ENCODE measurements around the gene USF1.

DNA sequence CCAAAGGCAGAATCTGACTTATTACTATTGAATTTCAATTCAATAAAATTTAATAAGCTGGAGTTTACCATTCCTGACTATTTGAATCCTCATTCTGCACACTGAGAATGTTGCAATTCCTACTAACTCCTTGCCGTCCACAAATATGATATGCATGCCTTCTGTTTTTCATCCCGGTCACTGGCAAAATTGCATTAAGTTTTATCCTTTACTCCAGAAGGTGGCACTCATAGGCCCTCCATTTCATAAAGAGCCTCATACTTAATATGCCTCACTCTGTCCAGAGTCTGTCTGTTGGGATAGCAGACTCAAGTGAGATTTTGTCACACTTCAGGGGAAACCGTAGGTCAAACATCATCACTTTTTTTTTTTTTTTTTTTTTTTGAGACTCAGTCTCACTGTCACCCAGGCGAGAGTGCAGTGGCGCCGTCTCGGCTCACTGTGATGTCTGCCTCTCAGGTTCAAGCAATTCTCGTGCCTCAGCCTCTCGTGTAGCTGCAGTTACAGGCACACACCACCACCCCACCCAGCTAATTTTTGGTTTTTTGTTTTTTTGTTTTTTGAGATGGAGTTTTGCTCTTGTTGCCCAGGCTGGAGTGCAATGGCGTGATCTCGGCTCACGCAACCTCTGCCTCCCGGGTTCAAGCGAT, 52.1 kb downstream of the USF1 start:
- TF ChIP-seq, protein P1, sequence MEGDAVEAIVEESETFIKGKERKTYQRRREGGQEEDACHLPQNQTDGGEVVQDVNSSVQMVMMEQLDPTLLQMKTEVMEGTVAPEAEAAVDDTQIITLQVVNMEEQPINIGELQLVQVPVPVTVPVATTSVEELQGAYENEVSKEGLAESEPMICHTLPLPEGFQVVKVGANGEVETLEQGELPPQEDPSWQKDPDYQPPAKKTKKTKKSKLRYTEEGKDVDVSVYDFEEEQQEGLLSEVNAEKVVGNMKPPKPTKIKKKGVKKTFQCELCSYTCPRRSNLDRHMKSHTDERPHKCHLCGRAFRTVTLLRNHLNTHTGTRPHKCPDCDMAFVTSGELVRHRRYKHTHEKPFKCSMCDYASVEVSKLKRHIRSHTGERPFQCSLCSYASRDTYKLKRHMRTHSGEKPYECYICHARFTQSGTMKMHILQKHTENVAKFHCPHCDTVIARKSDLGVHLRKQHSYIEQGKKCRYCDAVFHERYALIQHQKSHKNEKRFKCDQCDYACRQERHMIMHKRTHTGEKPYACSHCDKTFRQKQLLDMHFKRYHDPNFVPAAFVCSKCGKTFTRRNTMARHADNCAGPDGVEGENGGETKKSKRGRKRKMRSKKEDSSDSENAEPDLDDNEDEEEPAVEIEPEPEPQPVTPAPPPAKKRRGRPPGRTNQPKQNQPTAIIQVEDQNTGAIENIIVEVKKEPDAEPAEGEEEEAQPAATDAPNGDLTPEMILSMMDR (IDR thresholded peaks at IDR 0.05; ENCODE audit: low read depth, low read length, missing input control), result peak; percentile 30
- TF ChIP-seq, protein P2, sequence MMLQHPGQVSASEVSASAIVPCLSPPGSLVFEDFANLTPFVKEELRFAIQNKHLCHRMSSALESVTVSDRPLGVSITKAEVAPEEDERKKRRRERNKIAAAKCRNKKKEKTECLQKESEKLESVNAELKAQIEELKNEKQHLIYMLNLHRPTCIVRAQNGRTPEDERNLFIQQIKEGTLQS (IDR thresholded peaks at IDR 0.05), result no peak
- no peak for TF ChIP-seq GABPA (IDR thresholded peaks at IDR 0.05 in 1 of 2, conservative IDR thresholded peaks at IDR 0.05 in 1 of 2)
- TF ChIP-seq, protein P3, sequence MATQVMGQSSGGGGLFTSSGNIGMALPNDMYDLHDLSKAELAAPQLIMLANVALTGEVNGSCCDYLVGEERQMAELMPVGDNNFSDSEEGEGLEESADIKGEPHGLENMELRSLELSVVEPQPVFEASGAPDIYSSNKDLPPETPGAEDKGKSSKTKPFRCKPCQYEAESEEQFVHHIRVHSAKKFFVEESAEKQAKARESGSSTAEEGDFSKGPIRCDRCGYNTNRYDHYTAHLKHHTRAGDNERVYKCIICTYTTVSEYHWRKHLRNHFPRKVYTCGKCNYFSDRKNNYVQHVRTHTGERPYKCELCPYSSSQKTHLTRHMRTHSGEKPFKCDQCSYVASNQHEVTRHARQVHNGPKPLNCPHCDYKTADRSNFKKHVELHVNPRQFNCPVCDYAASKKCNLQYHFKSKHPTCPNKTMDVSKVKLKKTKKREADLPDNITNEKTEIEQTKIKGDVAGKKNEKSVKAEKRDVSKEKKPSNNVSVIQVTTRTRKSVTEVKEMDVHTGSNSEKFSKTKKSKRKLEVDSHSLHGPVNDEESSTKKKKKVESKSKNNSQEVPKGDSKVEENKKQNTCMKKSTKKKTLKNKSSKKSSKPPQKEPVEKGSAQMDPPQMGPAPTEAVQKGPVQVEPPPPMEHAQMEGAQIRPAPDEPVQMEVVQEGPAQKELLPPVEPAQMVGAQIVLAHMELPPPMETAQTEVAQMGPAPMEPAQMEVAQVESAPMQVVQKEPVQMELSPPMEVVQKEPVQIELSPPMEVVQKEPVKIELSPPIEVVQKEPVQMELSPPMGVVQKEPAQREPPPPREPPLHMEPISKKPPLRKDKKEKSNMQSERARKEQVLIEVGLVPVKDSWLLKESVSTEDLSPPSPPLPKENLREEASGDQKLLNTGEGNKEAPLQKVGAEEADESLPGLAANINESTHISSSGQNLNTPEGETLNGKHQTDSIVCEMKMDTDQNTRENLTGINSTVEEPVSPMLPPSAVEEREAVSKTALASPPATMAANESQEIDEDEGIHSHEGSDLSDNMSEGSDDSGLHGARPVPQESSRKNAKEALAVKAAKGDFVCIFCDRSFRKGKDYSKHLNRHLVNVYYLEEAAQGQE (IDR thresholded peaks at IDR 0.05), result no peak
- no peak for TF ChIP-seq FOXA1 (IDR thresholded peaks at IDR 0.05)
- no peak for TF ChIP-seq JUND (IDR thresholded peaks at IDR 0.05)
- TF ChIP-seq YY1 (IDR thresholded peaks at IDR 0.05), result no peak
- TF ChIP-seq SP1 (IDR thresholded peaks at IDR 0.05), result peak; percentile 12
- peak; percentile 79 to 80 for TF ChIP-seq RAD21 (IDR thresholded peaks at IDR 0.05)
- TF ChIP-seq, protein P4, sequence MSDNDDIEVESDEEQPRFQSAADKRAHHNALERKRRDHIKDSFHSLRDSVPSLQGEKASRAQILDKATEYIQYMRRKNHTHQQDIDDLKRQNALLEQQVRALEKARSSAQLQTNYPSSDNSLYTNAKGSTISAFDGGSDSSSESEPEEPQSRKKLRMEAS (IDR thresholded peaks at IDR 0.05), result no peak

Data from liver (tissue), 3 donors.